Activated naive CD4-positive, alpha-beta T cell treated with anti-CD3 and anti-CD28 coated beads, Interleukin-2, amount 50 U/mL, for 24 hours (primary cell): Measurements from ENCODE around the gene CMPK2.

ENCODE experiments used
- H3K27ac Mint-ChIP-seq: one replicate; pipeline ENCODE4 v1.8.0; 2021; ENCODE audit warnings: mild to moderate bottlenecking, mixed read lengths
- H3K27me3 Mint-ChIP-seq: one replicate; pipeline ENCODE4 v1.8.0; 2021; ENCODE audit warnings: mixed read lengths
- H3K36me3 Mint-ChIP-seq: one replicate; pipeline ENCODE4 v1.8.0; 2021; ENCODE audit warnings: mixed read lengths
- H3K4me1 Mint-ChIP-seq: one replicate; pipeline ENCODE4 v1.8.0; 2021; ENCODE audit warnings: mixed read lengths
- H3K4me3 Mint-ChIP-seq: one replicate; pipeline ENCODE4 v1.8.0; 2021; ENCODE audit warnings: mild to moderate bottlenecking, mixed read lengths
- H3K9me3 Mint-ChIP-seq: one replicate; pipeline ENCODE4 v1.8.0; 2021; ENCODE audit warnings: mixed read lengths

Gene CMPK2

GRCh38 chr2:6834163-6834562 is 31.5 kb downstream of the CMPK2 start:
- Mint-ChIP-seq H3K36me3 (peaks cover 40% of the 10 kb centered on the region), H3K27ac (peak overlapping the region; percentile 31), H3K4me3 (no peak overlapping the region), H3K9me3 (peaks cover 42% of the 10 kb centered on the region), H3K27me3 (no peaks in the 10 kb centered on the region), H3K4me1 (peaks cover 21% of the 10 kb centered on the region)

GRCh38 chr2:6833300-6833604 is 32.5 kb downstream of the CMPK2 start:
- Mint-ChIP-seq H3K4me3 (no peak overlapping the region), H3K9me3 (peaks cover 42% of the 10 kb centered on the region), H3K27ac (no peak overlapping the region), H3K4me1 (peaks cover 21% of the 10 kb centered on the region), H3K36me3 (peaks cover 34% of the 10 kb centered on the region), H3K27me3 (no peaks in the 10 kb centered on the region)

- H3K4me3 Mint-ChIP-seq = peak overlapping the region; percentile 49
- H3K27ac Mint-ChIP-seq = peak overlapping the region; percentile 66
- H3K36me3 Mint-ChIP-seq = peaks cover 31% of the 10 kb centered on the region
- H3K9me3 Mint-ChIP-seq = peaks cover 42% of the 10 kb centered on the region
- H3K4me1 Mint-ChIP-seq = peaks cover 25% of the 10 kb centered on the region
- H3K27me3 Mint-ChIP-seq = no peaks in the 10 kb centered on the region
These were observed 33.0 kb downstream of the CMPK2 start for GRCh38 chr2:6832596-6833299.

- no peak overlapping the region for H3K27ac Mint-ChIP-seq
- no peaks in the 10 kb centered on the region for H3K27me3 Mint-ChIP-seq
- H3K36me3 Mint-ChIP-seq = peaks cover 31% of the 10 kb centered on the region
- peaks cover 42% of the 10 kb centered on the region for H3K9me3 Mint-ChIP-seq
- H3K4me1 Mint-ChIP-seq = peaks cover 36% of the 10 kb centered on the region
- H3K4me3 Mint-ChIP-seq = no peak overlapping the region
These were observed 34.5 kb downstream of the CMPK2 start for GRCh38 chr2:6831229-6831628.

GRCh38 chr2:6828299-6828584 is 37.5 kb downstream of the CMPK2 start:
- H3K4me1 Mint-ChIP-seq = peaks cover 23% of the 10 kb centered on the region
- H3K36me3 Mint-ChIP-seq = peaks cover 21% of the 10 kb centered on the region
- H3K27ac Mint-ChIP-seq = no peak overlapping the region
- no peaks in the 10 kb centered on the region for H3K27me3 Mint-ChIP-seq
- peaks cover 24% of the 10 kb centered on the region for H3K9me3 Mint-ChIP-seq
- no peak overlapping the region for H3K4me3 Mint-ChIP-seq

- Mint-ChIP-seq H3K27ac (no peak overlapping the region), H3K4me1 (peaks cover 18% of the 10 kb centered on the region), H3K4me3 (no peak overlapping the region), H3K27me3 (no peaks in the 10 kb centered on the region), H3K36me3 (peaks cover 16% of the 10 kb centered on the region), H3K9me3 (peaks cover 19% of the 10 kb centered on the region)
These were observed 38.0 kb downstream of the CMPK2 start for GRCh38 chr2:6827566-6828298.

GRCh38 chr2:6826081-6826913 is 39.4 kb downstream of the CMPK2 start:
- peaks cover 12% of the 10 kb centered on the region for H3K36me3 Mint-ChIP-seq
- no peak overlapping the region for H3K27ac Mint-ChIP-seq
- H3K4me1 Mint-ChIP-seq = peaks cover 17% of the 10 kb centered on the region
- H3K4me3 Mint-ChIP-seq = no peak overlapping the region
- H3K9me3 Mint-ChIP-seq = peaks cover 14% of the 10 kb centered on the region
- H3K27me3 Mint-ChIP-seq = no peaks in the 10 kb centered on the region

- no peaks in the 10 kb centered on the region for H3K27me3 Mint-ChIP-seq
- no peak overlapping the region for H3K4me3 Mint-ChIP-seq
- peaks cover 17% of the 10 kb centered on the region for H3K4me1 Mint-ChIP-seq
- no peak overlapping the region for H3K27ac Mint-ChIP-seq
- H3K9me3 Mint-ChIP-seq = peaks cover 2% of the 10 kb centered on the region
- H3K36me3 Mint-ChIP-seq = peaks cover 1% of the 10 kb centered on the region
These were observed 40.7 kb downstream of the CMPK2 start for GRCh38 chr2:6824962-6825361.

GRCh38 chr2:6823111-6823510 is 42.6 kb downstream of the CMPK2 start:
- H3K4me3 Mint-ChIP-seq = no peak overlapping the region
- H3K27me3 Mint-ChIP-seq = no peaks in the 10 kb centered on the region
- H3K4me1 Mint-ChIP-seq = peaks cover 16% of the 10 kb centered on the region
- H3K9me3 Mint-ChIP-seq = no peaks in the 10 kb centered on the region
- no peak overlapping the region for H3K27ac Mint-ChIP-seq
- no peaks in the 10 kb centered on the region for H3K36me3 Mint-ChIP-seq

- no peaks in the 10 kb centered on the region for H3K36me3 Mint-ChIP-seq
- H3K27ac Mint-ChIP-seq = no peak overlapping the region
- H3K27me3 Mint-ChIP-seq = no peaks in the 10 kb centered on the region
- H3K4me3 Mint-ChIP-seq = no peak overlapping the region
- H3K9me3 Mint-ChIP-seq = no peaks in the 10 kb centered on the region
- peaks cover 9% of the 10 kb centered on the region for H3K4me1 Mint-ChIP-seq
These were observed 43.3 kb downstream of the CMPK2 start for GRCh38 chr2:6822406-6822805.

GRCh38 chr2:6820903-6821584 is 44.7 kb downstream of the CMPK2 start:
- no peaks in the 10 kb centered on the region for H3K4me1 Mint-ChIP-seq
- no peaks in the 10 kb centered on the region for H3K27me3 Mint-ChIP-seq
- no peak overlapping the region for H3K4me3 Mint-ChIP-seq
- H3K9me3 Mint-ChIP-seq = no peaks in the 10 kb centered on the region
- no peak overlapping the region for H3K27ac Mint-ChIP-seq
- no peaks in the 10 kb centered on the region for H3K36me3 Mint-ChIP-seq

GRCh38 chr2:6820236-6820635 is 45.5 kb downstream of the CMPK2 start:
- Mint-ChIP-seq H3K27me3 (no peaks in the 10 kb centered on the region), H3K9me3 (no peaks in the 10 kb centered on the region), H3K4me1 (no peaks in the 10 kb centered on the region), H3K27ac (no peak overlapping the region), H3K4me3 (no peak overlapping the region), H3K36me3 (no peaks in the 10 kb centered on the region)

- no peaks in the 10 kb centered on the region for H3K9me3 Mint-ChIP-seq
- no peaks in the 10 kb centered on the region for H3K36me3 Mint-ChIP-seq
- no peaks in the 10 kb centered on the region for H3K27me3 Mint-ChIP-seq
- no peak overlapping the region for H3K27ac Mint-ChIP-seq
- H3K4me3 Mint-ChIP-seq = no peak overlapping the region
- H3K4me1 Mint-ChIP-seq = no peaks in the 10 kb centered on the region
These were observed 46.0 kb downstream of the CMPK2 start for GRCh38 chr2:6819668-6820067.

- no peak overlapping the region for H3K4me3 Mint-ChIP-seq
- no peaks in the 10 kb centered on the region for H3K4me1 Mint-ChIP-seq
- no peaks in the 10 kb centered on the region for H3K36me3 Mint-ChIP-seq
- H3K27ac Mint-ChIP-seq = no peak overlapping the region
- H3K27me3 Mint-ChIP-seq = no peaks in the 10 kb centered on the region
- H3K9me3 Mint-ChIP-seq = no peaks in the 10 kb centered on the region
These were observed 47.7 kb downstream of the CMPK2 start for GRCh38 chr2:6818012-6818411.

GRCh38 chr2:6814869-6815268 is 50.8 kb downstream of the CMPK2 start:
- Mint-ChIP-seq H3K4me3 (no peak overlapping the region), H3K4me1 (no peaks in the 10 kb centered on the region), H3K27ac (no peak overlapping the region), H3K36me3 (peaks cover 2% of the 10 kb centered on the region), H3K9me3 (no peaks in the 10 kb centered on the region), H3K27me3 (peaks cover 7% of the 10 kb centered on the region)

GRCh38 chr2:6814312-6814711 is 51.4 kb downstream of the CMPK2 start:
- Mint-ChIP-seq H3K36me3 (peaks cover 3% of the 10 kb centered on the region), H3K27me3 (peaks cover 8% of the 10 kb centered on the region), H3K27ac (no peak overlapping the region), H3K4me3 (no peak overlapping the region), H3K4me1 (no peaks in the 10 kb centered on the region), H3K9me3 (no peaks in the 10 kb centered on the region)
